Ovary (tissue), 9 donors: Measurements from ENCODE around the gene ME3. TPM values are rescaled to one million over a fixed set of nuclear protein-coding genes. Genes with fewer than 3 reads are reported as not detected.

ENCODE experiments used
- DNase-seq, 5 donors: peaks; one replicate each; pipeline ENCODE4 v3.0.0-alpha.2; 2019 to 2020
- H3K27ac ChIP-seq, 2 donors: fragments of 200-600 bp; one replicate each; pipeline versions ENCODE4 v1.5.1 to v1.8.0; 2019 to 2022
- H3K27me3 ChIP-seq: fragments of 200-600 bp; one replicate; pipeline ENCODE4 v1.8.0; 2022
- H3K36me3 ChIP-seq: fragments of 200-600 bp; sonication (generic); one replicate; pipeline ENCODE4 v1.5.1; 2019
- H3K4me1 ChIP-seq: one replicate; pipeline ENCODE4 v1.8.1; 2013; ENCODE audit warnings: mild to moderate bottlenecking, moderate library complexity; ENCODE audit not compliant: insufficient read depth
- H3K4me3 ChIP-seq: fragments of 200-600 bp; sonication (generic); one replicate; pipeline ENCODE4 v1.5.1; 2017
- H3K9me3 ChIP-seq, 2 donors: fragments of 200-600 bp in 1 of 2; sonication (generic) in 1 of 2; one replicate each; pipeline versions ENCODE4 v1.5.1 to v1.8.1; 2013 to 2019; ENCODE audit warnings: mild to moderate bottlenecking in 1 of 2, moderate library complexity in 1 of 2
- CTCF ChIP-seq, 3 donors: fragments of 450-650 bp in 2 of 3; fragments of 200-600 bp in 1 of 3; IDR thresholded peaks; one replicate each; pipeline versions ENCODE4 v1.5.1 to v1.8.0; 2016 to 2022; ENCODE audit warnings: antibody characterized with exemption in 3 of 3, mild to moderate bottlenecking in 1 of 3
- EP300 ChIP-seq: sonication (generic); formaldehyde crosslinking; IDR thresholded peaks from one replicate; pipeline ENCODE4 v1.6.1; 2017; ENCODE audit warnings: antibody characterized with exemption
- POLR2A ChIP-seq: fragments of 450-650 bp; IDR thresholded peaks from one replicate; pipeline ENCODE4 v1.6.1; 2017; ENCODE audit warnings: antibody characterized with exemption, mild to moderate bottlenecking, moderate library complexity
- WGBS, 3 donors: extraction: QIAGEN DNeasy Blood & Tissue Kit in 1 of 3; methylation state at CpG; one replicate each; pipeline versions ENCODE4 v1.1.5 to v1.1.7; 2013 to 2017; 5-methylcytosine and 5-hydroxymethylcytosine counted together
- intact Hi-C, 4 donors: fragments of 100-400 bp; cut with DNase I; formaldehyde crosslinking; loops; one replicate each; pipeline versions ENCODE4 v1.11.0 to v1.15.1; 2022 to 2023
- polyA plus RNA-seq, 2 donors: library from polyadenylated mRNA; stranded (reverse); fragments of 200-250 nt in 1 of 2; fragments of 350-450 nt in 1 of 2; fragmentation: Illumina TruSeq in 1 of 2; extraction: RNeasy Lipid Tissue Mini Kit (QIAGEN cat#74804) in 1 of 2; gene quantifications; one replicate each; pipeline ENCODE4 v1.2.3, GENCODE V29; 2013 to 2014
- total RNA-seq, 7 donors: library from RNA; depleted of rRNA in 2 of 7; stranded (reverse); fragments of >200 nt in 2 of 7; fragmentation: NEBNext Ultra II Directional in 3 of 7; extraction: Animal tissue kit (Norgen Biotek cat#: 25700) in 3 of 7; gene quantifications; one replicate each; pipeline versions ENCODE4 v1.1.0 to v1.2.4, GENCODE V29; 2016 to 2023
- donor health status: DM: no; HTN: no; CAD: no; lungs with moderate emphysema.
- donor health status: DM: no; HTN: no; CAD: no.
- donor health status: Bipolar disorder and iron deficiency.
- donor health status: DM: yes; HTN: yes; CAD: no.
- donor health status: DM: no; HTN: no; CAD: no.
- donor health status: DM: yes; HTN: yes; CAD: no.

Gene ME3
- total and polyA plus RNA-seq, 9 donors = 25.2 to 48.6 (median 43.1) TPM

DNA sequence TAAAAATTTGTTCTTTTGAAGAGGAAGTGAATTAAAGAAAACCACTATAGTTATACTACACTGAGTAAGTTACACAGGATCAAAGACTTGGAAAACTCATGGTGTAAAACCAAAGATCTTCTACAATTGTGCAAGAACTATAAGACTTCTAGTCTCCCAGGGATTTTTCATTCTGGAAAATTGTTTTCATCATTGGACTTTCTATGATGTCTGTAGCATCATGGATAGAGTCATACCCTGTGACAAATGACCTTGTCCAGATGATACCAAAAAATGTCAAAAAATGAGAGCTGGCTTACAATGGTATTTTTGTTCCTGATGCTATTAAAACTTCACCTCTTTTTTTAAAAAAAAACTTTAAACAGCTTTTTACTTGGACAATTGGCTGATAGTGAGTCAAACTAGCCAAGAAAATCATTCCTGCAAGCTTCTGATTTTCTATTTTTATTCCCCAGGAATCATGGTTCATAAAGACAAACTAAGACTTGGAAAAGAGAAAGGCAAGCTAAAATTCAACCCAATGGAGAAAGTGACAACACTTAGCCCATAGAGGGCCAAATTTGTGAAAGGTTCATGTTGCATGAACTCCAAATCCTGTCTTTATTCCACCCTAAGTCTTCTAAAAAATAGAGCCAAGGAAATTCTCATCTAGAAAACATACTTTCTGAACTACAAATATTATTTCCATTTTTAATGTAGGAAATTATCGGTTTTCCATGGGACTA is 30.7 kb downstream of the ME3 start:
- Histone ChIP-seq H3K36me3 (no peaks in the 10 kb centered on the region), H3K27ac (peak overlapping the region in 1 of 2 donors; percentile 45), H3K9me3 (no peaks in the 10 kb centered on the region), H3K4me3 (no peak overlapping the region), H3K4me1 (peaks cover 2% of the 10 kb centered on the region), H3K27me3 (no peaks in the 10 kb centered on the region)
- TF ChIP-seq CTCF (IDR thresholded peaks at IDR 0.05) (no peak), POLR2A (no peak), EP300 (no peak)
- intact Hi-C loops = no loop called here
- WGBS, 3 donors = 75 to 86% (median 82%) methylated on average over 1 of the region's 1 CpG
- no peak for DNase-seq

DNA sequence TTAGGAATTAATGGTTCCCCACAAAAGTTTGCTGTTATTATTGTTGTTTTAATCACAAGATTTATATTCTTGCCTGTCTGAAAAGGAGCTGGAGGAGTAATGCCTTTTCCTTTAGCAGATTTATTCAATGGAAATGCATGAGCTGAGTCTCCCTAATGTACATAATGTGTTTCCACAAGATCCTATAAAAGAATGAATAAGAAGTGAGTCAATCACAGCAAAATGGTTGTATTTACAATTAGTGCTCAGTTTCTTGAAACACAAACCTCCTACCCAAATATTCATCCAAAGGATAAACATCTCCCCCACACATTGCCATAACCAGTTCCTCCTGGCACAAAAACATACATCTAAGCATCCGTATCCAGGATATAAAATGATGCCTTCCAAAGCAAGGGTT is 33.3 kb downstream of the ME3 start:
- Histone ChIP-seq H3K27me3 (no peaks in the 10 kb centered on the region), H3K4me3 (no peak overlapping the region), H3K4me1 (peaks cover 5% of the 10 kb centered on the region), H3K9me3 (no peaks in the 10 kb centered on the region), H3K27ac (no peak overlapping the region), H3K36me3 (no peaks in the 10 kb centered on the region)
- TF ChIP-seq POLR2A (no peak), CTCF (IDR thresholded peaks at IDR 0.05) (no peak), EP300 (no peak)
- no peak for DNase-seq
- intact Hi-C loops = no loop called here
- WGBS, 3 donors = 65 to 82% (median 67%) methylated on average over 1 of the region's 1 CpG

DNA sequence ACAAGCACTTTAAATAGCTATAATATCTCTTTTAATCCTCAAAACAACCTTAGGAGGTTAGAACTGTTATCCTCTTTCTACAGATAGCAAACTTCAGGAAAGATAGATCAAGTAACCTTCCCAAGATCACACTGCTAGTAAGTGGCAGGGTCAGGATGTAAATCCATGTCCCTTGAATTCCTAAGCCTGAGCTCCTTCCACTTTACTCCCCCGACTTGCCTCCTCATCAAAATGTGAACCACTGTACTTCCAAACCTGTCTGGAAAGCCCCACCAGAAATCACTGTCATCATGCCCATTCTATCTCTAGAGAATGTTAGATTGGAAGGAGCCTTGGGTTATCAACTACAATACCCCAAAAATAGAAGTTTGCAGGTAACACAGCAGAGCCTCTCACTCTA is 33.7 kb downstream of the ME3 start:
- Histone ChIP-seq H3K27me3 (no peaks in the 10 kb centered on the region), H3K36me3 (no peaks in the 10 kb centered on the region), H3K4me1 (peaks cover 5% of the 10 kb centered on the region), H3K27ac (no peak overlapping the region), H3K9me3 (no peaks in the 10 kb centered on the region), H3K4me3 (no peak overlapping the region)
- WGBS, 3 donors = 95 to 100% (median 96%) methylated on average over 1 of the region's 1 CpG
- intact Hi-C loops = no loop called here
- no peak for DNase-seq
- TF ChIP-seq CTCF (IDR thresholded peaks at IDR 0.05) = no peak
- TF ChIP-seq POLR2A = no peak
- no peak for TF ChIP-seq EP300

GRCh38 chr11:86637988-86638387 is 34.4 kb downstream of the ME3 start:
- H3K36me3 ChIP-seq = no peaks in the 10 kb centered on the region
- intact Hi-C loops = no loop called here
- H3K9me3 ChIP-seq = no peaks in the 10 kb centered on the region
- no peaks in the 10 kb centered on the region for H3K27me3 ChIP-seq
- H3K4me3 ChIP-seq = no peak overlapping the region
- DNase-seq = no peak
- no peak overlapping the region for H3K27ac ChIP-seq
- peaks cover 5% of the 10 kb centered on the region for H3K4me1 ChIP-seq
- TF ChIP-seq CTCF (IDR thresholded peaks at IDR 0.05) (no peak), EP300 (no peak), POLR2A (no peak)
